DMS53 treated with DMSO at 0.1 percent for 48 hours (cell line): Measurements from ENCODE around the gene C6orf132.

Experiments used
- DNase-seq: peaks from one replicate; lab custom pipeline; 2025; ENCODE audit not compliant: unreplicated experiment; lab: John Stamatoyannopoulos, UW

The C6orf132 gene

DNA sequence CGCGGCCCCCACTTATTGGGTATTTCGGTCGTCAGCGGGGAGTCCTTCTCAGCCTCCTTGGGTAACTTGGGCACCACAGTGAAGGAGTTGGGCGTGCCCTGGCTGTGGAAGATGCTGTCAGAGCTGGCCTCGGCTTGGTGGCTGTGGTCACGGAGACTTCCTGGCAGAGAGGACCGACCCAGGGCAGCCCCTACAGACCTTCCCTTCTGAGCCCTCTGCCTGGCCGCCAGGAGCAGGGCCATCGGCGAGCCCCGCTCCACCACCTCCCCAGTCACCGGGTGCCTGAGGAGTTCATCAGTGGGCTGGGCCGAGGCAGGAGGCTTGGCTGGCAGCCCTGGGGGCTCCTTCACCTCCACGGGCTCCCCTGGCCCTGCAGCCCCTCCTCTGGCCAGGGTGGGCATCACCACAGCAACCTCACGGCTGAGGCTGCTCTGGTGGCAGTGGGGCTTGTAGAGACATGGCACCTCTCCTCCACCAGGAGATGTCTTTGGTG lies 37.2 kb downstream of the C6orf132 start:
- DNase-seq, result no peak

DNA sequence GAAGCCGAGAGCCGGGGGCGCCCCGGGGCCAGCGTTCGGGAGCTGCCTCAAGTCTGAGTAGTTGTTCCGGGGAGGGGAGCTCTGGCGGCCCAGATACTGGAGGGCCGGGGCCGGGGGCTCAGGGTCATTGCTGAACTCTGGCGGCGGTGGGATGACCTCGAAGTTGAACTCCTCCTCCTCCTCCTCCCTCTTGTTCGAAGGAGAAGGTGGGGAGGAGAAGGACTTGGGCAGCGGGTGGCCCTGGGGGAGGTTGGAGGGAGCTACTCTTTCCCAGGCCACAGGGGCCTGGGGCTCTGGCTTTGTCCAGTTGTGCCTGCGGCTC lies 37.7 kb downstream of the C6orf132 start:
- DNase-seq, result no peak

DNA sequence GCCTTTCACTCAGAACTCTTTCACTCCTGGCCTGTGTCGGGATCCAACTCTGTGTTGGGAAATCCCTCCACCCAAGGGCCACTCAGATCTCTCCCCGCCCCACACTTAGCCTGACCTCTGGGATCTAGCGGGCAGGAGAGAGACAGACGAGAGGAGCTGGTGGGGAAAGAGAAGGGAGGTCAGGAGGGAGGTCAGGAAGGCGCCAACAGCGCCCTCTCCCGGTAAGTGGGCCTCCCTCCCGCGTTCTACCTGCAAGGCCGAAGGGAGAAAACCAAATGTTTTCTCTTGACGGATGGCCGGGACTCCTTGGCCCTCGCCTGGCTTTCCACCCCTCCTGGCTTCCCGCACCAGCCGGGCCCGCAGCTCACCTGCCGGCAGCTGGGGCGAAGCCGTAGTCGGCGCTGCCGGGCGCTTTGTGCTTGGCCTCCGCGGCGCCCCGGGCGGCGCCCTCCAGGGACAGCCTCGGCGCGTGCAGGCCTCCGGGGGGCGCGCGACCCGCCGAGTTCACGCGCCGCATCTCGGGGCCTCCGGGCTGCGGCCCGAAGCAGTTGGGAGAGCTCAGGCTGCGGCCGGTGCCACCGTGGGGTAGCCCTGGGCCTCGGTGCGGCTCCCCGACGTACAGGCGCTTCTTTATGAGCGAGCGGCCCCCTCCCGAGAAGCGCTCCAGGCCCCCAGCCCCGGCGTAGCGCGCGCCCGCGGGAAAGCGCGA lies 38.2 kb downstream of the C6orf132 start:
- no peak for DNase-seq

- no peak for DNase-seq
Measured at GRCh38 chr6:42103753-42104094, 38.7 kb downstream of the C6orf132 start.

DNA sequence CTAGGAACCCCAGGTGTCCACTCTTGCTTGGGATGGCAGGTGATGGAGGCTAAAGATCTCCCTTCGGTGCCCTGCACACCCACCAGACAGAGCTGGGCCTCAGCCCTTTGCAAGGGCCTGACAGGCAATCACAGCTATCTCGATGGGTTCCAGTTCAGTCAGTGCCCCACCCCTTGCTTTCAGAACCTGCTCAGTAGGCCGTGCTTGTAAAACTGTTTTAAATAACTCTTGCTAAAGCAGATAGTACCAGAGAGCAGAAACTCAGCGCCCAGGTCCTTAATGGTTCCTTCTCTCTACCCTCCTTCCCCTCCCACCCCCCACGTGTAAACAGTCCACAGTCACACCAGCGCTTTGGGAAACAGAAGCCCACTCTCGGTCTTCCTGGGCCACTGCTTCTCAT lies 39.2 kb downstream of the C6orf132 start:
- DNase-seq, result no peak

- no peak for DNase-seq
Measured at GRCh38 chr6:42101186-42101657, 41.2 kb downstream of the C6orf132 start.

DNA sequence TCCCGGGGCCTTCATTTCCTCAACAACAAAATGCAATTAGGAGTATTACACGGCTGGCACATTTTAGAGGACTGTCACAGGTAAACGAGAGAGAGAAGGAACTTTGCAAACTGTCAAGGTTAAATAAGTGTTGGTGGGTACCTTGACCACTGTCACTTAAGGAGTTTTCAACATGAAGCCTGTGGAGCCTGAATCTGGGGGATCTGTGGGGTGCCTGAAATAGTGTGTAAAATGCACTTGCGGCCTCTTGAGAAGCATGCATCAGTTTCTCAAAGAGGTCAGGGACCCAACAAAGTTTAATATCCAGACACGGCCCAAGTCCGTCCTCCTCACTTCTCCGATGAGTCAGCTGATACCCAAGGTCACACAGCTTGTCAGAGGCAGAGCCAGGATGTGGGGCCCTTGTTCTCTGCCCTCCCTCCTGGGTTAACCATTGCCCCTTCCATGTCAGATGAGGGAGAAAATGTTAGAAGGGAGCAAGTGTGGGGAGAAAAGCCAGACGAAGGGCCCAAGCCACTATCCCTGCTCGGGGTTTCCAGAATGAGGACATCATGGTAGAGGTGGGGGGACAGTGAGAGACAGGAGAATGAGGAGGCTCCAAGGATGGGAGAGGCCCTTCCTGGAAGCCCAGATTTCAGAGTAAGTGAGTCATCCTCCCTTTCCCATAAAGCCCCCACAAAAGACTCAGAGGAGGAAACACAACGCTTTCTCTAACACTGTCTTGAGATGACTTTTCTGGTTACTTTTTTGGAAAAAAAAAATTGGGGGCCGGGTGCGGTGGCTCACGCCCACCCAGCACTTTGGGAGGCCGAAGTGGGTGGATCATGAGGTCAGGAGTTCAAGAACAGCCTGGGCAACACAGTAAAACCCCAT lies 42.2 kb downstream of the C6orf132 start:
- no peak for DNase-seq

DNA sequence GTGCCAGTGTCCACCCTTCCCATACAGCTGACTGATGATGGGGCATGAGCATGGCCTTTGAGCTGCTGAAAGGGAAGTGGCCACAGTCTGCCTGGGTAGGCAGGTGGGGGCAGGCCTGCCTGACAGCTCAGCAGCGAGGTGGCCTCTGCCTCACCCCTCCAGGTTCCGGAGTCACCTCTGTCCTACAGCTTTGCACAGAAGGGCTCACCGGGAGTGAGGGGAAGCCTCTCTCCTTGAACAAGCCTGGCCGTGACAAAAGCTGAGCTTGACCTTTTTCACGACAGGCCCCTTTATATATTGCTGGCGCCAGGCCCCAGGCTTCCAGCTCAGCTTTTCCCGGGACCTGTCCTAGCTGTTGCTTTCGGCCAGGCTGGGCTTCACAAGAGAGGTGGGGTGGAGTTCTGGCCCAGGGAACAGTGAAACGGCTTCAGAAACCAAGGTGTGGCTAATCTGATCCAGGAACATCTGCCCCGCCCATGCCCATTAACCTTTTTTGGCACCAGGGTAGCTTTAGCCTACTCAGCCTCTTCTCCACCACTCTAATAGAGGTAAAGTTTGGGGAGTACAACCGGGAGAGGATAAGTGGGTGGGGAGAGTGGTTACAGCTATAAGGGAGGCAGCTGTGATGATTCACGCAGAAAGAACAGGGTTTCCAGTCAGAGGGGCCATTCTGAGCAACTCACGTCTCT lies 42.9 kb downstream of the C6orf132 start:
- DNase-seq, result no peak

DNA sequence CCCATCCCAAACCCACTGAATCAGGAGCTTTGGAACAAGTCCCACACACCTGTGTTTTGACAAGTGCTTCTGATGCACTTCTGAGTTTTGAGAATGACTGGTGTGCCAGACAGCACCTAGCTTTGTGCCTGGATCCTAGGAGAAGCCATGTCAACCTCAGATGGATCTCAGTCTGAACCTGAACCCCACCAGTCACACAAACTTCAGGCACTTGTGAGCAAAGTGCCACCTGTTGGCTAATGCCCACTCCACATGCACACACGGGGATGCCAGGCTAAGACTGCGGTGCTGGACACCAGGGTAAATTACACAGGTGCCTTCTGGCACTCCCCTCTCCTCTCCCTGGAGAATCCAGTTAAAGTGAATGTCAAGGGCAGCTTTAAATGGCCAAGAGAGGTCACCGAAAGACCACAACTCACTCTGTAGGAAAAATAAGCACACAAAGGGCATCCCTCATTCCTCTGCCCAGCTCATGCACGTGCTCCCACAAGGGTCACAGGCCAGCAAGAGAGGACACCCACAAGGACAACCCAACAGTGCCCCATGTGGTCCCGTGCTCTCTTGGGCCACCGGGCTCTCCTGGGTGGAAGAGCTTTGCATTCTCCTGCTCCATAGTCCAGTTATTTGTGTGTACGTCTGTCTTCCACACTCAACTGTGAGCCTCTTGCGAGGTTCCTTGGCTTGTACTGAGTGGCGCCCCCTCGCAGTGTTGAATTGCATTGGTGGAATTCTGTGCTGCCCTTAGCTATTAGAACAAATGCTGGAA lies 46.5 kb downstream of the C6orf132 start:
- no peak for DNase-seq

DNA sequence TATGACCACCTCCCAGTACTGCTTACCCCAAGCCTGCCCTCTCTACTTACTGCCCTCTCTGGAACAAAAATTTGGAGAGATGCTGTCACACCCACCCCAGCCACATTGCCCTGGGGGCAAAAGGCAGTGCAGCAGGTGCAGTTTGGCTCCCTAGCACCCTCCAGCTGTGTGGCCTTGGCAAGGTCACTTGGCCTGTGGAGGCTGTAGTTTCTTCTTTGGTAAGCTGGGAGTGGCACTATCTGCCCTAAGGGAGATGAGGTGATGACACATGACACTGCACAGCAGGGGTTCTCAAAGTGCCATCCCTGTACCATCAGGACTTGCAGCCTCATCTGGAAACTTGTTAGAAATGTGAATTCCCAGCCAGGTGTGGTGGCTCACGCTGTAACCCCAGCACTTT lies 47.3 kb downstream of the C6orf132 start:
- no peak for DNase-seq

DNA sequence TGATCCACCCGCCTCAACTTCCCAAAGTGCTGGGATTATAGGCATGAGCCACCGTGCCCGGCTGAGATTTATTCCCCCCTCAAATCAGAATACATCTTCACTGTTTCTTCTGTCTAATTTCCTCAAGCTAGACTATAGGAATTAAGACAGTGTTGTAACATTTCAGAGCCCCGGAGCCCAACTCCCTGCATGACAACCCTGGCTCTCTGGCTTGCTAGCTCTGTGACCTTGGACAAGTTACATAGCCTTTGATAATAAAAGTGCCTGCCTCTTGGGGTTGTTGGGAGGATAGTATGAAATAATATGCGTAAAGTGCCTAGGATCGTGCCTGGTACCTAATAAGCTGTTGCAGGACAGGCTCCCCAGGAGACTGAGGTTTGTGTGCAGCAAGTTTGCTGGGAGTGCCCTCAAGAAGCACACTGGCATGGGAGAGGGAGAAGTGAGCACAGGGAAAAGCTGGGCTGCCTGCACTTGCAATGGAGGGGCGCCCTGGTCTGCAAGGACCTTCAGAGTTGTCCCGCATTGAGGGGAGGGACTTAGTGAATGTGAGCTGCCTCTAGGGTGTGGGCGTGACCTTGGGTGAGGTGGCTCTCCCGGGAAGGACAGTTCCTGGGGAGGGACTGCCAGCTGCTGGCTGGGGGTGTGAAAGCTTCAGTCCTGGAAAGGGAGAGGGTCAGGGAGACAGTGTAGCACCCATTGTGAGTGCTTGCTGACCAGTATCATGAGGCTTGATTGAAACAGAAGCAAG lies 48.7 kb downstream of the C6orf132 start:
- no peak for DNase-seq

DNA sequence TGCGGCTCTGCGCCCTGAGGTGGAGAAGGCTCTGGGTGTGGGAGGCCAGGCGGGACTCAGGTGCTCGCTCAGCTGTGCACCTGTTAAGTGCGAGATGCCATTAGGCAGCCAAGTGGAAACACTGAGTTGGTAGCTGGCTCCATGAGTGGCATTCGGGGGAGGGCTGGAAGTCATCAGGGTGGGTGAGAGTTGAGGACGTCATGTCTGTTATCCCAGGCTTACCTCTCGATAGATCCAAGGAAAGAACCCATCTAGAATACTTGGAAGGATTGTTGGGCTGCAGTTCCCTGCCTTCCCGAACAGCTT lies 50.7 kb downstream of the C6orf132 start:
- DNase-seq, result no peak

DNA sequence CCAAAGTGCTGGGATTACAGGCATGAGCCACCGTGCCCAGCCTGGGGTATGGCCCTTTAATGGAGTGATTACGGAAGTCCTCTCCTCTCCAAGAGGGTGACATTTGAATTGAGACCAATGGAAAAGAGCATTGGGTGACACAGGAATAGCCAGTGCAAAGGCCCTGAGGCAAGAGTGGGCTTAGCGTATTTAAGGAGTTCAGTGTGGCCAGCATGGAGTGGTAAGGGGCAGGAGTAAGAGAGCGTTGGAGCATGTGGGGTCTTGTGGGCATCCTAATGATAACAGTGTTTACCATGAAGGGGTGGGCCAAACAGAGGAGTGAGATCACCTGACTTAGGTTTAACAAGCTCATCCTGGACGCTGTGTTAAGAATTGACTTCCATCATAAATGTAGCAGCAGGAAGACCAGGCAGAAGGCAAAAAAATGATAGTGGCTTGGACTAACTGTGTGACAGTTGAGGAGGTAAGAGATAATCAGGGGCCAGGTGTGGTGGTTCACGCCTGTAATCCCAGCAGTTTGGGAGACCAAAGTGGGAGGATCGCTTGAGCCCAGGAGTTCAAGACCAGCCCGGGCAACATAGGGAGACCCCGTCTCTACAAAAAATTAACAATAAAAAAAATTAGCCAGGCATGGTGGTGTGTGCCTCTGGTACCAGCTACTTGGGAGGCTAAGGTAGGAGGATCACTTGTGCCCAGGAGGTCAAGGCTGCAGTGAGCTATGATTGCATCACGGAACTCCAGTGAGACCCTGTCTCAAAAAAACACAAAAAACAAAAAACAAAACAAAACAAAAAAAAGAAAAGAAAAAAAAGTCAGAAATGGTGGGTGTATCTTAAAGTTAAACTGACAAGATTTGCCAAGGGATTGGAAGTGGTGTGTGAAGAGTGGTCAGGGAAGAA lies 51.4 kb downstream of the C6orf132 start:
- no peak for DNase-seq

DNA sequence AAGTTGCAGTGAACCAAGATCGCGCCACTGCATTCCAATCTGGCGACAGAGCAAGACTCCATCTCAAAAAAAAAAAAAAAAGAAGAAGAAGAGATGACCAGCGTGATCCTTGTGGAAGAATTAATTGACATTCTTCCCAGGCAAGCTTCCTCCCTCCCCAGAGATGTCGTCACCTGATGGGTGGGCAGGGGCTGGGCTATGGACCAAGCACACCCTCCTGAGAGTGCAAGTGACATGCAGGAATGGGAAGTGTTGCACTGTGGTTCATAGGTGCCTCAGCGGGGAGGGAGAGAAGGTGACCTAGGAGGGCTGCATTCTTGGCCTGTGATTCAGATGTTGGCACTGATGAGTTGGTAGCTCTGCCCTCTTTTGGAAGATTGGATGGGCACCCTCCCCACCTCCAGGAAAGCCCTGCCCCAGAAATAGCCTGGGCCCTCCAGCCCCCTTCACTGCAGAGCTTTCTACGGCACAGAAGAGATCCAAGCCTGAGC lies 54.3 kb downstream of the C6orf132 start:
- DNase-seq, result no peak

- DNase-seq, result no peak
Measured at GRCh38 chr6:42086046-42087035, 56.1 kb downstream of the C6orf132 start.

GRCh38 chr6:42084889-42085288 lies 57.5 kb downstream of the C6orf132 start:
- peak; percentile 17 for DNase-seq

DNA sequence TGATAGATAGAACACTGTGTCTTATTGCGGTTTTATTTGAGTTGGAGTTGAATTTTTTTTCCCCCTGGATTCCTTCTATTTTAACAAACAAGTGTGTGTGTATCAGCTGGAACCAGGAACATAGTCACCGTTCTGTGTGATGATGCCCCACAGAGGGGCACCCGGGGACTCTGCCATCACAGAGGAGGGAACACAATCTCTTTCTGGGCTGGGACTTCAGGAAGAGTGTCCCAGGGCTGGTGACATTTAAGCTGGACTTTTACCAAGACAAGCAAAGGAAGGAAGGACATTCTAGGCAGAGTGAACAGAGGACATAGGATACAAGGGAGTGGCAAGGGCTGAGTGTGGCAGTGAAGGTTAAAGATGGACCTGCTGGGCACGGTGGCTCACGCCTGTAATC lies 58.9 kb downstream of the C6orf132 start:
- no peak for DNase-seq

DNA sequence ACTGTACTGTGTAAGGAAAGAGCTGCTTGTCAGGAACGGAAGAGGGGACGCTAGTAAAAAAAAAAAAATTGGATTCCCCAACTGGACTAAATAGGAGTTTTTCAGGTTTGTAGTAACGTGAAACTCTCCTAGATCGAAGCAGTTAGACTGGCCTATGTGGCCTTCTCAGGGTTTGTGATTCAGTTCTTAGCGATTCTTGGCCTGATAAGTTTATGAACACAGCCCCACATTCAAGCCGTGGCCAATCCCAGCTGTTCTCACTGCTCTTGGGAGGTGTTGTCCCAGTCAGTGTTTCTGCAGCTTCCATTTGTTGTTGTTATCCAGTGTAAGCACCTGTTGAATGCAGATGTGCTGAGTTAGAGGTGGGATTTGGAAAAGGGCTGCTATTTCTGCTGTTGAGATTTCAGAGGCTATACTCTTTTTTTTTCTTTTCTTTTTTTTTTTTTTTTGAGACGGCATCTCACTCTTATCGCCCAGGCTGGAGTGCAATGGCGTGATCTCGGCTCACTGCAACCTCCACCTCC lies 62.4 kb downstream of the C6orf132 start:
- no peak for DNase-seq
